HEK293 (cell line): ENCODE measurements around the gene ENSA.
"Not testable (repeated sequence)": the region's sequence is repeated elsewhere in the genome, so short reads cannot be mapped to it uniquely, and the experiment has no call there.

Experiments
- KLF16 ChIP-seq: fragments of 450-650 bp; formaldehyde crosslinking; IDR thresholded peaks from 2 replicates; pipeline ENCODE4 v1.5.1; 2017; ENCODE audit warnings: missing biosample characterization, missing genetic modification characterization
- TRIM28 ChIP-seq: IDR thresholded peaks from 2 replicates; pipeline ENCODE4 v1.6.1; 2011; ENCODE audit warnings: low read length, control low read depth, borderline replicate concordance
- ZFP37 ChIP-seq: fragments of 450-650 bp; formaldehyde crosslinking; IDR thresholded peaks from 2 replicates; pipeline ENCODE4 v1.5.1; 2016; ENCODE audit warnings: missing biosample characterization, missing genetic modification characterization
- ZNF114 ChIP-seq: fragments of 450-650 bp; formaldehyde crosslinking; IDR thresholded peaks from 2 replicates; pipeline ENCODE4 v1.5.0; 2017; ENCODE audit warnings: missing biosample characterization, missing genetic modification characterization
- ZNF138 ChIP-seq: fragments of 450-650 bp; formaldehyde crosslinking; IDR thresholded peaks from 2 replicates; pipeline ENCODE4 v1.5.1; 2016; ENCODE audit warnings: missing biosample characterization, missing genetic modification characterization, borderline replicate concordance
- ZNF184 ChIP-seq: fragments of 450-650 bp; IDR thresholded peaks from 2 replicates; pipeline ENCODE4 v1.5.1; 2018; ENCODE audit warnings: missing biosample characterization, mild to moderate bottlenecking, missing genetic modification characterization
- ZNF501 ChIP-seq: fragments of 450-650 bp; formaldehyde crosslinking; IDR thresholded peaks from 2 replicates; pipeline ENCODE4 v1.5.1; 2016; ENCODE audit warnings: missing biosample characterization, missing genetic modification characterization
- ZNF792 ChIP-seq: fragments of 450-650 bp; formaldehyde crosslinking; IDR thresholded peaks from 2 replicates; pipeline ENCODE4 v1.5.1; 2016; ENCODE audit warnings: missing biosample characterization, missing genetic modification characterization
- ZSCAN23 ChIP-seq: fragments of 450-650 bp; formaldehyde crosslinking; IDR thresholded peaks from 2 replicates; pipeline ENCODE4 v1.5.1; 2016; ENCODE audit warnings: missing biosample characterization, missing genetic modification characterization
- TF ChIP-seq, protein P1 (sequence below): fragments of 450-650 bp; formaldehyde crosslinking; IDR thresholded peaks from 2 replicates; pipeline ENCODE4 v1.5.1; 2016; ENCODE audit warnings: missing biosample characterization, missing genetic modification characterization
- TF ChIP-seq, protein P2 (sequence below): fragments of 450-650 bp; formaldehyde crosslinking; IDR thresholded peaks from 2 replicates; pipeline ENCODE4 v1.5.1; 2016; ENCODE audit warnings: missing biosample characterization, missing genetic modification characterization

DNA sequence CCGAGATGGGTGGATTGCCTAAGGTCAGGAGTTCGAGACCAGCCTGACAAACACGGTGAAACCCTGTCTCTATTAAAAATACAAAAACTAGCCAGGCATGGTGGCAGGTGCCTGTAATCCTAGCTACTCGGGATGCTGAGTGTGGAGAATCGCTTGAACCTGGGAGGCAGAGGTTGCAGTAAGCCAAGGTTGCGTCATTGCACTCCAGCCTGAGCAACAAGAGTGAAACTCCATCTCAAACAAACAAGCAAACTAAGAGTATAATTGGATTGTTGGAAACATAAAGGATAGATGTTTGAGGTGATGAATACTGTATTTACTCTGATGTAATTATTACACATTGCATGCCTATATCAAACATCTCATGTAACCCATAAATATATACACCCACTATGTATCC is 9.0 kb upstream of the ENSA start:
- TF ChIP-seq, protein P1, sequence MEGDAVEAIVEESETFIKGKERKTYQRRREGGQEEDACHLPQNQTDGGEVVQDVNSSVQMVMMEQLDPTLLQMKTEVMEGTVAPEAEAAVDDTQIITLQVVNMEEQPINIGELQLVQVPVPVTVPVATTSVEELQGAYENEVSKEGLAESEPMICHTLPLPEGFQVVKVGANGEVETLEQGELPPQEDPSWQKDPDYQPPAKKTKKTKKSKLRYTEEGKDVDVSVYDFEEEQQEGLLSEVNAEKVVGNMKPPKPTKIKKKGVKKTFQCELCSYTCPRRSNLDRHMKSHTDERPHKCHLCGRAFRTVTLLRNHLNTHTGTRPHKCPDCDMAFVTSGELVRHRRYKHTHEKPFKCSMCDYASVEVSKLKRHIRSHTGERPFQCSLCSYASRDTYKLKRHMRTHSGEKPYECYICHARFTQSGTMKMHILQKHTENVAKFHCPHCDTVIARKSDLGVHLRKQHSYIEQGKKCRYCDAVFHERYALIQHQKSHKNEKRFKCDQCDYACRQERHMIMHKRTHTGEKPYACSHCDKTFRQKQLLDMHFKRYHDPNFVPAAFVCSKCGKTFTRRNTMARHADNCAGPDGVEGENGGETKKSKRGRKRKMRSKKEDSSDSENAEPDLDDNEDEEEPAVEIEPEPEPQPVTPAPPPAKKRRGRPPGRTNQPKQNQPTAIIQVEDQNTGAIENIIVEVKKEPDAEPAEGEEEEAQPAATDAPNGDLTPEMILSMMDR (tag by site-specific recombination): not testable (repeated sequence)
- not testable (repeated sequence) for TF ChIP-seq ZNF501; TRIM28; ZFP37 (tag by site-specific recombination); ZNF184 (tag by site-specific recombination); ZNF792; ZSCAN23; ZNF114 (tag by site-specific recombination); KLF16 (tag by site-specific recombination); ZNF138 (tag by site-specific recombination)
- TF ChIP-seq, protein P2, sequence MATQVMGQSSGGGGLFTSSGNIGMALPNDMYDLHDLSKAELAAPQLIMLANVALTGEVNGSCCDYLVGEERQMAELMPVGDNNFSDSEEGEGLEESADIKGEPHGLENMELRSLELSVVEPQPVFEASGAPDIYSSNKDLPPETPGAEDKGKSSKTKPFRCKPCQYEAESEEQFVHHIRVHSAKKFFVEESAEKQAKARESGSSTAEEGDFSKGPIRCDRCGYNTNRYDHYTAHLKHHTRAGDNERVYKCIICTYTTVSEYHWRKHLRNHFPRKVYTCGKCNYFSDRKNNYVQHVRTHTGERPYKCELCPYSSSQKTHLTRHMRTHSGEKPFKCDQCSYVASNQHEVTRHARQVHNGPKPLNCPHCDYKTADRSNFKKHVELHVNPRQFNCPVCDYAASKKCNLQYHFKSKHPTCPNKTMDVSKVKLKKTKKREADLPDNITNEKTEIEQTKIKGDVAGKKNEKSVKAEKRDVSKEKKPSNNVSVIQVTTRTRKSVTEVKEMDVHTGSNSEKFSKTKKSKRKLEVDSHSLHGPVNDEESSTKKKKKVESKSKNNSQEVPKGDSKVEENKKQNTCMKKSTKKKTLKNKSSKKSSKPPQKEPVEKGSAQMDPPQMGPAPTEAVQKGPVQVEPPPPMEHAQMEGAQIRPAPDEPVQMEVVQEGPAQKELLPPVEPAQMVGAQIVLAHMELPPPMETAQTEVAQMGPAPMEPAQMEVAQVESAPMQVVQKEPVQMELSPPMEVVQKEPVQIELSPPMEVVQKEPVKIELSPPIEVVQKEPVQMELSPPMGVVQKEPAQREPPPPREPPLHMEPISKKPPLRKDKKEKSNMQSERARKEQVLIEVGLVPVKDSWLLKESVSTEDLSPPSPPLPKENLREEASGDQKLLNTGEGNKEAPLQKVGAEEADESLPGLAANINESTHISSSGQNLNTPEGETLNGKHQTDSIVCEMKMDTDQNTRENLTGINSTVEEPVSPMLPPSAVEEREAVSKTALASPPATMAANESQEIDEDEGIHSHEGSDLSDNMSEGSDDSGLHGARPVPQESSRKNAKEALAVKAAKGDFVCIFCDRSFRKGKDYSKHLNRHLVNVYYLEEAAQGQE (tag by site-specific recombination): not testable (repeated sequence)
